VCaP (cell line): ENCODE measurements around the gene SCYL2.

Source experiments
- H3K27ac ChIP-seq: fragments of 450-650 bp; 2 replicates; pipeline ENCODE4 v1.5.1; 2017
- CTCF ChIP-seq: fragments of 450-650 bp; conservative IDR thresholded peaks from 2 replicates; pipeline ENCODE4 v1.5.1; 2017; ENCODE audit warnings: mild to moderate bottlenecking, moderate library complexity

SCYL2 gene

GRCh38 chr12:100359248-100359647 is 92.3 kb downstream of the SCYL2 start:
- H3K27ac ChIP-seq, result no peak overlapping the region
- TF ChIP-seq CTCF, result no peak

- no peak overlapping the region for H3K27ac ChIP-seq
- no peak for TF ChIP-seq CTCF
Measured at GRCh38 chr12:100359822-100360221, 92.8 kb downstream of the SCYL2 start.

- no peak for TF ChIP-seq CTCF
Measured at GRCh38 chr12:100360450-100360849, 93.5 kb downstream of the SCYL2 start.

GRCh38 chr12:100364324-100364723 is 97.3 kb downstream of the SCYL2 start:
- TF ChIP-seq CTCF, result no peak
- H3K27ac ChIP-seq, result no peak overlapping the region

More at GRCh38 chr12:100360450-100360849, 93.5 kb downstream of the SCYL2 start:
- H3K27ac ChIP-seq, result no peak overlapping the region

- TF ChIP-seq CTCF, result no peak
- H3K27ac ChIP-seq, result no peak overlapping the region
Measured at GRCh38 chr12:100365411-100365810, 98.4 kb downstream of the SCYL2 start.

- no peak for TF ChIP-seq CTCF
- no peak overlapping the region for H3K27ac ChIP-seq
Measured at GRCh38 chr12:100368066-100368465, 101.1 kb downstream of the SCYL2 start.

GRCh38 chr12:100371146-100371545 is 104.2 kb downstream of the SCYL2 start:
- TF ChIP-seq CTCF, result no peak
- no peak overlapping the region for H3K27ac ChIP-seq
